ENCODE measurements around the gene STK25. TPM values are rescaled to one million over a fixed set of nuclear protein-coding genes. Genes with fewer than 3 reads are reported as not detected.

The STK25 gene
- total RNA-seq = 100 to 1,000 TPM; 156 to 162 TPM

- POLR2A ChIA-PET = interaction anchor here (0.8 to 1.3 kb wide), 3 partner anchors 8 to 178 kb away, joined by 3 read pairs; partner anchors contain the start of gene DTYMK
- H3K4me3 Mint-ChIP-seq = peak within 1 kb of the TSS; percentile 83
- DNase-seq (peak; percentile 97), ATAC-seq (ENCODE audit: low read depth) (peak; percentile 96)
- H3K36me3 Mint-ChIP-seq = no peaks in the 10 kb centered on the region
- H3K4me1 Mint-ChIP-seq = peaks cover 15% of the 10 kb centered on the region
- peak within 1 kb of the TSS; percentile 82 for H3K27ac Mint-ChIP-seq
- H3K9me3 Mint-ChIP-seq = no peaks in the 10 kb centered on the region
- H3K27me3 Mint-ChIP-seq = no peaks in the 10 kb centered on the region
Observed at GRCh38 chr2:241508240-241509154, at the start of gene STK25. Gene STK25 (minus strand): TSS chr2:241508584. CDS start chr2:241508035, 549 bp downstream.

DNA sequence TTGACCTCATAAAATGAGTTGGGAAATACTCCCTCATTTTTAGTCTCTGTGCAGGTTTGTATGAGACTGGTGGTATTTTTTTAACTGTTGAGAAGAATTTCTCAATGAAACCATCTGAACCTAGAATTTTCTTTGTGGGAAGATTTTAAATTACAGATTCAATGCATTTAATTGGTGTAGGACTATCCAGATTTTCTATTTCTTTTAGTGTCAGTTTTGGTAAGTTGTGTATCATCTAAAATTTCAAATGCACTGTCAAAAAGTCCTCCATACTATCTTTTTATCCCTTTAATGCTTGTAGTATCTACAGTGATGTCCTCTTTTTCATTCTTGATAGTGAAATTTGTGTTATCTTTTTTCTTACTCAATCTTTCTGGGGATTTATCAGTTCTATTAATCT lies 48.4 kb upstream of the STK25 start:
- H3K27me3 Mint-ChIP-seq = peaks cover 36% of the 10 kb centered on the region
- H3K4me3 Mint-ChIP-seq = no peak overlapping the region
- H3K27ac Mint-ChIP-seq = no peak overlapping the region
- peaks cover 6% of the 10 kb centered on the region for H3K9me3 Mint-ChIP-seq
- peaks cover 7% of the 10 kb centered on the region for H3K4me1 Mint-ChIP-seq
- DNase-seq (no peak), ATAC-seq (ENCODE audit: low read depth) (no peak)
- POLR2A ChIA-PET = no interaction called here
- peaks cover 4% of the 10 kb centered on the region for H3K36me3 Mint-ChIP-seq

- POLR2A ChIA-PET = no interaction called here
Observed at GRCh38 chr2:241555711-241556110, 47.3 kb upstream of the STK25 start.

DNA sequence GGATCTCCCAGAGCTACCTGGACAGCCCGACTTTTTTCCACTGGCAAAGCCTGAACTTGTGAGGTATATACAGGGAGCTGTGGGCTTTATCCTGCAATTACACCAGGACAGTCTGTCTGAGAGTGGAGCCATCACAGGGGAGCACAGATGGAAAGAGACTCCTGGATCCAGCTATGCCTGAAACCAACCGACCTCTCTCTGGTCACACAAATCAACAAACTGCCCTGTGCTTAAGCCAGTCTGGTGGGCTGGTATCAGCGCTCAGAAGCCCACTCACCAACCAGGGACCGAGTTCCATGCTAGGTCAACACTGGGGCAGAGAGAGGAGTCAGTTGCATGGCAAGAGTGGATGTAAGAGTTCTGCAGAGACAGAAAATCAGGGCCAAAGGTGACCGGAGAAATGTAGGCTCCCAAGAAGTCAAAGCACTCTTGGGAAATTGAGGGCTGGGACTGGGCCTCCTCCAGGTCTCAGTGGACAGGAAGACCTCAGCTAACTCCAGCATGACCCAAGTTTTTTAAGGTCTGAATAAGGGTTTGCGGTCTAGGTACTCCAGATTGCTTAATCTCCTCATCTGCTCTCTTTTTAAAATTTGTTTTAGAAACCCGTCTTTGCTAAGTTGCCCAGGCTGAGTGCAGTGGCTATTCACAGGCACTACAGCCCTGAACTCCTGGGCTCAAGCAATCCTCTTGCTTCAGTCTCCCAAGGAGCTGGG lies 46.4 kb upstream of the STK25 start:
- ATAC-seq (ENCODE audit: low read depth) (no peak), DNase-seq (no peak)
- H3K36me3 Mint-ChIP-seq = peaks cover 4% of the 10 kb centered on the region
- peaks cover 7% of the 10 kb centered on the region for H3K4me1 Mint-ChIP-seq
- H3K27me3 Mint-ChIP-seq = peaks cover 30% of the 10 kb centered on the region
- H3K27ac Mint-ChIP-seq = no peak overlapping the region
- POLR2A ChIA-PET = no interaction called here
- H3K4me3 Mint-ChIP-seq = no peak overlapping the region
- peaks cover 6% of the 10 kb centered on the region for H3K9me3 Mint-ChIP-seq

More at GRCh38 chr2:241555711-241556110, 47.3 kb upstream of the STK25 start:
- H3K36me3 Mint-ChIP-seq = peaks cover 4% of the 10 kb centered on the region
- no peak overlapping the region for H3K27ac Mint-ChIP-seq
- no peak overlapping the region for H3K4me3 Mint-ChIP-seq
- ATAC-seq (ENCODE audit: low read depth) (no peak), DNase-seq (no peak)
- peaks cover 7% of the 10 kb centered on the region for H3K4me1 Mint-ChIP-seq
- H3K9me3 Mint-ChIP-seq = peaks cover 6% of the 10 kb centered on the region
- H3K27me3 Mint-ChIP-seq = peaks cover 38% of the 10 kb centered on the region

GRCh38 chr2:241553981-241554380 lies 45.6 kb upstream of the STK25 start:
- Mint-ChIP-seq H3K36me3 (peaks cover 4% of the 10 kb centered on the region), H3K4me3 (no peak overlapping the region), H3K27ac (no peak overlapping the region), H3K9me3 (peaks cover 6% of the 10 kb centered on the region), H3K27me3 (peaks cover 28% of the 10 kb centered on the region), H3K4me1 (peaks cover 7% of the 10 kb centered on the region)
- POLR2A ChIA-PET = no interaction called here
- DNase-seq = no peak
- no peak for ATAC-seq (ENCODE audit: low read depth)

DNA sequence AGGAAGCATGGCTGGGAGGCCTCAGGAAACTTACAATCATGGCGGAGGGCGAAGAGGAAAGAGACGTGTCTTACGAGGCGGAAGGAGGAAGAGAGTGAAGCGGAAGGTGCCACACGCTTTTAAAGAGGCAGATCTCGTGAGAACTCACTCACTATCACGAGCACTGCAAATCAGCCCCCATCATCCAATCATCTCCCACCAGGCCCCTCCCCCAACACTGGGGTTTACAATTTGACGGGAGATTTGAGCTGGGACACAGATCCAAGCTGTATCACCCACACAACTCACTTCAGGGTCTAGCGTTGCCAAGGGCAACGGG lies 45.1 kb upstream of the STK25 start:
- Mint-ChIP-seq H3K4me1 (peaks cover 7% of the 10 kb centered on the region), H3K27me3 (peaks cover 28% of the 10 kb centered on the region), H3K27ac (no peak overlapping the region), H3K36me3 (peaks cover 4% of the 10 kb centered on the region), H3K4me3 (no peak overlapping the region), H3K9me3 (peaks cover 6% of the 10 kb centered on the region)
- DNase-seq (no peak), ATAC-seq (ENCODE audit: low read depth) (no peak)
- POLR2A ChIA-PET = no interaction called here

DNA sequence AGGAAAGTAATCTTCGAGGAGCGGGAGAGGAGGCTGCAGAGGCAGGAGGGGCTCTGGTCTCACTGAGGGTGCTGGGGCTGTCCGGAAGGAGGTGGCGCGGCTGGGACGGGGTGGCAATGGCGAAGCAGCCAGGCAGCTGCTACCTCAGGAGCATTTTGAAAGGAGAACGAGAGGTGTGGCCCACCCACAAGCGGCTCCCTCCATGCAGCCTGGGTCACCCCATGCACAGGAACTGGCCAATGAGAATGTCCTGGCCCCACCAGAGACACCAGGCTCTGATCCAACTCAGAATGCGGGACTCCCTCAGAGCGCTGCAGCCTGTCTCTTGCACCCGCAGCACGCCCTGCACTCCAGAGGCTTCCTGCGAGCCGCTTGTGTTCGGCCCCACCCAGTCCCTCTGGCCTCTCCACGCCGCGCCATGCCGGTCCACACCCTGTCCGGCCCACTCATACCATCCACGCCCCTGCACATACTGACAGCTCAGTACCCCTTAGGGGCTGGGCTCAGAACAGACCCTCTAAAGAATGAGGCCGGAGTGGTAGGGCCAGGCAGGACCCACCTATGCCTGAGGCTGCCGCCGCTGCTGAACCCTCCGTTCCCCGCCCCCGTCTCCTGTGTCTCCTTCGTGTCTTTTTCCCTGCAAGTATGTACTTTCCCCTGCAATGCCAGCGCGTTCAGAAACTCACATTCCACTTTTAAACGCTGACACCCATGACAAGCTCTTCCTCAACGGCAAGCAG lies 43.8 kb upstream of the STK25 start:
- H3K36me3 Mint-ChIP-seq = no peaks in the 10 kb centered on the region
- DNase-seq = no peak

GRCh38 chr2:241551599-241551997 lies 43.2 kb upstream of the STK25 start:
- H3K36me3 Mint-ChIP-seq = no peaks in the 10 kb centered on the region
- H3K27me3 Mint-ChIP-seq = peaks cover 10% of the 10 kb centered on the region
- DNase-seq (no peak), ATAC-seq (ENCODE audit: low read depth) (no peak)
- H3K4me1 Mint-ChIP-seq = peaks cover 4% of the 10 kb centered on the region
- POLR2A ChIA-PET = no interaction called here
- H3K27ac Mint-ChIP-seq = no peak overlapping the region
- no peak overlapping the region for H3K4me3 Mint-ChIP-seq
- H3K9me3 Mint-ChIP-seq = peaks cover 2% of the 10 kb centered on the region

More for the DNA sequence above, 43.8 kb upstream of the STK25 start:
- peaks cover 2% of the 10 kb centered on the region for H3K9me3 Mint-ChIP-seq
- no peak for ATAC-seq (ENCODE audit: low read depth)
- H3K27me3 Mint-ChIP-seq = peaks cover 15% of the 10 kb centered on the region
- no peak overlapping the region for H3K27ac Mint-ChIP-seq
- no peak overlapping the region for H3K4me3 Mint-ChIP-seq
- POLR2A ChIA-PET = no interaction called here
- peaks cover 4% of the 10 kb centered on the region for H3K4me1 Mint-ChIP-seq

- no peak for ATAC-seq (ENCODE audit: low read depth)
- Mint-ChIP-seq H3K27me3 (peaks cover 6% of the 10 kb centered on the region), H3K27ac (no peak overlapping the region), H3K9me3 (peaks cover 1% of the 10 kb centered on the region), H3K4me1 (peaks cover 4% of the 10 kb centered on the region), H3K36me3 (no peaks in the 10 kb centered on the region), H3K4me3 (no peak overlapping the region)
- no peak for DNase-seq
- POLR2A ChIA-PET = no interaction called here
Observed at GRCh38 chr2:241550616-241551580, 42.5 kb upstream of the STK25 start.

- DNase-seq = no peak
- Mint-ChIP-seq H3K9me3 (no peaks in the 10 kb centered on the region), H3K4me1 (no peaks in the 10 kb centered on the region), H3K27me3 (peaks cover 4% of the 10 kb centered on the region), H3K27ac (no peak overlapping the region), H3K36me3 (no peaks in the 10 kb centered on the region), H3K4me3 (no peak overlapping the region)
- no peak for ATAC-seq (ENCODE audit: low read depth)
- POLR2A ChIA-PET = no interaction called here
Observed at GRCh38 chr2:241548451-241548835, 40.1 kb upstream of the STK25 start.

DNA sequence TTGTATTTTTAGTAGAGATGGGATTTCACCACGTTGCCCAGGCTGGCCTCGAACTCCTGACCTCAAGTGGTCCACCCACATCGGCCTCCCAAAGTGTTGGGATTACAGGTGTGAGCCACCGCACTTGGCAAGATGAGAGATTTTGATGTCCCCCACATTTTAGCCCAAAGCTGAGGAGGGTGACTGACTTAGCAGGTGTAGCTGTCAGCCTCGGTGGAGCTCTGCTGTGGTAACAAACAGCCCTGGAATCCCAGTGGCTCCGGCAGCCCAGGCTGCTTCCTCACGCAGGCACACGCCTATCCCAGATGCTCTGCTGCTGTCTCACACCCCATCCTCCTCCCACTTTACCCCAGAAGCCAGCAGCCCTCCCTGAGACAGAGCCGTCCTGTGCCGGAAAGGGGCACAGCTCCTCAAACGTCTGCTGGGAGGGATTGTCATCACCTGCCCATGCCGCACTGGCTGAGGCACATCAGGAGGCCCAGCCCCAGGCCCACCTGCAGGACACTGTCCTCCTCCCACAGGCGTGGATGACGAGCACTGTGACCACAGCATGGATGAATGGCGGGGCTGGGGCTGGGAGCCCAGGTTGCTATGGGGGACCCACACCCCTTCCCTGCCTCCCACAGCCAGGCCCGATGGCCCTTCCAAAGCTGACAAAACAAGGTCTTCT lies 39.5 kb upstream of the STK25 start:
- H3K27me3 Mint-ChIP-seq = peaks cover 6% of the 10 kb centered on the region
- H3K36me3 Mint-ChIP-seq = no peaks in the 10 kb centered on the region
- no peak for ATAC-seq (ENCODE audit: low read depth)
- POLR2A ChIA-PET = interaction anchor here (0.6 kb wide), 1 partner anchor 469 kb away, joined by 3 read pairs; no protein-coding TSS in a partner anchor
- no peak overlapping the region for H3K4me3 Mint-ChIP-seq
- DNase-seq = no peak
- H3K4me1 Mint-ChIP-seq = no peaks in the 10 kb centered on the region
- H3K9me3 Mint-ChIP-seq = no peaks in the 10 kb centered on the region
- H3K27ac Mint-ChIP-seq = no peak overlapping the region

DNA sequence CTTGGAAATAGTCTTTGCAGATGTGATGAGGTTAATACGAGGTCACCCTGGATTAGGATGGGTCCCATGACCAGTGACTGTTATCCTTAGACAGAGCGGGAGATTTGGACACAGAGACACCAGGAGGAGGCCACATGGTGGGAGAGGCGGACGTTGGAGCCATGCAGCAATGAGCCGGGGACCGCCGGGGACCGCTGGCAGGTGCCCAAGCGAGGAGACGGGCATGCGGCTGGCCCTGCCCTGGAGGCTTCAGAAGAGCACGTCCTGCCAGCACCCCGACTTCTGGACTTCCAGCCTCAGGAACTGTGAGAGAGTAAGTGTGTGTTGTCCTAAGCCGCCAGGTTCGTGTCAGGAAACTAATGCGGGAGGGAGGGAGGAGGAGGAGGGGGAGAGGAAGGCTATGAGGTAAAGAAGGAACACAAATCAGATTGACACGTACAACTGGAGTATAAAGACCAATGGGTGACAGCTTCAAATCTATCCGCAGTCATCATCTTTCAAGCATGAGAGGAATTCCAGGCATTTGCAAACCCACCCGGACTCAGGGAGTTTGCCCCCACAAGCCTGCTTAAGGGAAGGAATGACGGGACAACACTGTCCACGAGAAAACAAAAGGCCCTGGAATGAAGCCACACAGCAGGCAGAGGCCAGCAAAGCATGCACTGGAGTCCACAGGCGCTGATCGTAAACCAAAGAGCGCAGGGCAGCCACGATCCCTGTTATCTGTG lies 38.6 kb upstream of the STK25 start:
- no peak overlapping the region for H3K27ac Mint-ChIP-seq
- no peak overlapping the region for H3K4me3 Mint-ChIP-seq
- H3K27me3 Mint-ChIP-seq = peaks cover 8% of the 10 kb centered on the region
- no peaks in the 10 kb centered on the region for H3K9me3 Mint-ChIP-seq
- POLR2A ChIA-PET = no interaction called here
- H3K36me3 Mint-ChIP-seq = no peaks in the 10 kb centered on the region
- no peaks in the 10 kb centered on the region for H3K4me1 Mint-ChIP-seq
- DNase-seq (no peak), ATAC-seq (ENCODE audit: low read depth) (no peak)

Measured in activated naive CD8-positive, alpha-beta T cell treated with anti-CD3 and anti-CD28 coated beads, Interleukin-2, amount 10 ng/mL, durations not matched to agents 7 days and 5 days (primary cell).